Lung (tissue), 12 donors: ENCODE data around the gene ALG14. TPM values are rescaled to one million over a fixed set of nuclear protein-coding genes. Genes with fewer than 3 reads are reported as not detected.

ENCODE experiments used
- ATAC-seq: fragments of 200-7000 bp; cut with Tn5 transposase; one replicate; pipeline ENCODE4 v1.9.1; 2020; ENCODE audit warnings: moderate number of reproducible peaks; ENCODE audit not compliant: insufficient read depth, low FRiP score
- DNase-seq, 3 donors: peaks; one replicate each; pipeline ENCODE4 v3.0.0-alpha.2; 2013 to 2017
- H3K27ac ChIP-seq, 2 donors: one replicate each; pipeline ENCODE4 v1.5.1; 2013; ENCODE audit warnings: mild to moderate bottlenecking in 2 of 2, moderate library complexity in 2 of 2, control low read depth in 1 of 2, inconsistent platforms in 1 of 2, low read depth in 1 of 2, low read length in 1 of 2
- H3K27me3 ChIP-seq, 3 donors: one replicate each; pipeline ENCODE4 v1.5.1; 2013; ENCODE audit warnings: low read length in 2 of 3; ENCODE audit not compliant: control insufficient read depth in 3 of 3, insufficient read depth in 3 of 3
- H3K36me3 ChIP-seq, 4 donors: one replicate each; pipeline ENCODE4 v1.5.1; 2013; ENCODE audit warnings: low read length in 4 of 4, mild to moderate bottlenecking in 1 of 4, moderate library complexity in 1 of 4; ENCODE audit not compliant: control insufficient read depth in 4 of 4, insufficient read depth in 4 of 4
- H3K4me1 ChIP-seq, 5 donors: one replicate each; pipeline ENCODE4 v1.5.1; 2013; ENCODE audit warnings: low read length in 5 of 5, mild to moderate bottlenecking in 2 of 5, moderate library complexity in 1 of 5; ENCODE audit not compliant: control insufficient read depth in 5 of 5, insufficient read depth in 5 of 5
- H3K4me3 ChIP-seq: one replicate; pipeline ENCODE4 v1.5.1; 2013; ENCODE audit warnings: mild to moderate bottlenecking, control low read depth, moderate library complexity
- H3K9ac ChIP-seq, 2 donors: one replicate each; pipeline ENCODE4 v1.5.1; 2013; ENCODE audit warnings: low read length in 2 of 2, control low read depth in 1 of 2; ENCODE audit not compliant: insufficient read depth in 1 of 2
- H3K9me3 ChIP-seq, 4 donors: one replicate each; pipeline ENCODE4 v1.5.1; 2013; ENCODE audit warnings: low read length in 3 of 4, mild to moderate bottlenecking in 1 of 4, moderate library complexity in 1 of 4; ENCODE audit not compliant: control insufficient read depth in 4 of 4, insufficient read depth in 3 of 4
- CTCF ChIP-seq: IDR thresholded peaks from 2 replicates; pipeline ENCODE4 v1.5.1; 2012; ENCODE audit warnings: mild to moderate bottlenecking; ENCODE audit errors: control extremely low read depth, extremely low read depth
- WGBS, 2 donors: extraction: QIAGEN DNeasy Blood & Tissue Kit; methylation state at CpG; one replicate each; pipeline ENCODE4 v1.1.7; 2013; 5-methylcytosine and 5-hydroxymethylcytosine counted together
- polyA plus RNA-seq, 2 donors: library from polyadenylated mRNA; stranded (reverse); fragments of 200-250 nt; gene quantifications; one replicate each; pipeline ENCODE4 v1.2.1, GENCODE V29; 2013
- total RNA-seq, 2 donors: library from RNA; depleted of rRNA in 1 of 2; stranded (reverse); fragments of >200 nt in 1 of 2; gene quantifications; one replicate each; pipeline ENCODE4 v1.2.1, GENCODE V29; 2014 to 2021
- donor health status: control.
- donor health status: control.
- donor health status: Bipolar disorder and iron deficiency.
- donor health status: healthy.
- donor health status: DM: yes; HTN: yes; CAD: no.

Gene ALG14
- total and polyA plus RNA-seq, 4 donors, result 0.97 to 7.5 (median 1.6) TPM

GRCh38 chr1:94980582-94981574 lies 91.9 kb downstream of the ALG14 start:
- no peaks in the 10 kb centered on the region for H3K27me3 ChIP-seq
- peak overlapping the region; percentile 9 for H3K4me3 ChIP-seq
- DNase-seq (no peak), ATAC-seq (no peak)
- H3K4me1 ChIP-seq, result peaks cover 0 to 8% (median 0%) of the 10 kb centered on the region in 5 donors
- no peaks in the 10 kb centered on the region for H3K9me3 ChIP-seq
- no peak overlapping the region for H3K9ac ChIP-seq
- WGBS, 2 donors, result 84 to 91% methylated on average over 6 of the region's 6 CpGs
- H3K36me3 ChIP-seq, result no peaks in the 10 kb centered on the region
- peak overlapping the region in 1 of 2 donors; percentile 41 for H3K27ac ChIP-seq
- TF ChIP-seq CTCF, result no peak

GRCh38 chr1:94979656-94980581 lies 92.8 kb downstream of the ALG14 start:
- Histone ChIP-seq H3K4me3 (no peak overlapping the region), H3K9ac (no peak overlapping the region), H3K9me3 (no peaks in the 10 kb centered on the region), H3K27me3 (no peaks in the 10 kb centered on the region), H3K27ac (peak overlapping the region; percentile 7 to 64), H3K36me3 (no peaks in the 10 kb centered on the region), H3K4me1 (peaks cover 0 to 8% (median 0%) of the 10 kb centered on the region in 5 donors)
- no peak for TF ChIP-seq CTCF
- ATAC-seq (no peak), DNase-seq (no peak)
- 73 to 78% methylated on average over 9 of the region's 9 CpGs for WGBS, 2 donors

- H3K36me3 ChIP-seq, result no peaks in the 10 kb centered on the region
- WGBS, 2 donors, result 85 to 92% methylated on average over 5 of the region's 5 CpGs
- no peak overlapping the region for H3K4me3 ChIP-seq
- H3K27me3 ChIP-seq, result no peaks in the 10 kb centered on the region
- H3K9me3 ChIP-seq, result no peaks in the 10 kb centered on the region
- DNase-seq (no peak), ATAC-seq (no peak)
- no peak overlapping the region for H3K9ac ChIP-seq
- H3K27ac ChIP-seq, result no peak overlapping the region
- no peak for TF ChIP-seq CTCF
- H3K4me1 ChIP-seq, result peaks cover 0 to 10% (median 0%) of the 10 kb centered on the region in 5 donors
These were observed 93.6 kb downstream of the ALG14 start for GRCh38 chr1:94979131-94979530.
